SK-N-SH treated with all-trans-retinoic acid at 6 μM for 48 hours (cell line): ENCODE results near the gene CMIP.

ENCODE experiments used
- ARNTL ChIP-seq: fragments of 450-650 bp; formaldehyde crosslinking; IDR thresholded peaks from 2 replicates; pipeline ENCODE4 v1.5.0; 2020; ENCODE audit warnings: low read depth, mild to moderate bottlenecking, moderate library complexity, borderline replicate concordance
- CSDC2 ChIP-seq: fragments of 250-450 bp; sonication (Bioruptor Pico); IDR thresholded peaks from 2 replicates; pipeline ENCODE4 v1.5.0; 2020; ENCODE audit warnings: mild to moderate bottlenecking, moderate library complexity
- GLIS3 ChIP-seq: fragments of 250-450 bp; sonication (Bioruptor Pico); IDR thresholded peaks from 2 replicates; pipeline ENCODE4 v1.5.0; 2020; ENCODE audit warnings: mild to moderate bottlenecking, moderate library complexity
- OSR1 ChIP-seq: fragments of 250-450 bp; sonication (Bioruptor Pico); IDR thresholded peaks from 2 replicates; pipeline ENCODE4 v1.8.0; 2022; ENCODE audit warnings: moderate library complexity, mild to moderate bottlenecking, inconsistent platforms
- PATZ1 ChIP-seq: fragments of 250-450 bp; sonication (Bioruptor Pico); IDR thresholded peaks from 2 replicates; pipeline ENCODE4 v1.8.0; 2020; ENCODE audit warnings: mild to moderate bottlenecking, moderate library complexity, borderline replicate concordance
- PPARA ChIP-seq: fragments of 250-450 bp; sonication (Bioruptor Pico); IDR thresholded peaks from 2 replicates; pipeline ENCODE4 v1.5.0; 2020; ENCODE audit warnings: mild to moderate bottlenecking, borderline replicate concordance
- RARB ChIP-seq: fragments of 250-450 bp; sonication (Bioruptor Pico); IDR thresholded peaks from 2 replicates; pipeline ENCODE4 v1.8.0; 2021; ENCODE audit warnings: mild to moderate bottlenecking, moderate library complexity
- ZFP30 ChIP-seq: fragments of 450-650 bp; formaldehyde crosslinking; IDR thresholded peaks from 2 replicates; pipeline ENCODE4 v1.5.0; 2022; ENCODE audit warnings: mild to moderate bottlenecking, moderate library complexity
- TF ChIP-seq, protein P1 (sequence below): fragments of 250-450 bp; sonication (Bioruptor Pico); IDR thresholded peaks from 2 replicates; pipeline ENCODE4 v1.5.0; 2020; ENCODE audit warnings: mild to moderate bottlenecking, moderate library complexity

- TF ChIP-seq RARB: no peak
- no peak for TF ChIP-seq OSR1 (CRISPR knock-in tag)
- no peak for TF ChIP-seq ARNTL (CRISPR knock-in tag)
- TF ChIP-seq ZFP30 (CRISPR knock-in tag): no peak
- TF ChIP-seq PATZ1 (CRISPR knock-in tag): no peak
- TF ChIP-seq PPARA (CRISPR knock-in tag): no peak
- TF ChIP-seq CSDC2: no peak
- TF ChIP-seq, protein P1, sequence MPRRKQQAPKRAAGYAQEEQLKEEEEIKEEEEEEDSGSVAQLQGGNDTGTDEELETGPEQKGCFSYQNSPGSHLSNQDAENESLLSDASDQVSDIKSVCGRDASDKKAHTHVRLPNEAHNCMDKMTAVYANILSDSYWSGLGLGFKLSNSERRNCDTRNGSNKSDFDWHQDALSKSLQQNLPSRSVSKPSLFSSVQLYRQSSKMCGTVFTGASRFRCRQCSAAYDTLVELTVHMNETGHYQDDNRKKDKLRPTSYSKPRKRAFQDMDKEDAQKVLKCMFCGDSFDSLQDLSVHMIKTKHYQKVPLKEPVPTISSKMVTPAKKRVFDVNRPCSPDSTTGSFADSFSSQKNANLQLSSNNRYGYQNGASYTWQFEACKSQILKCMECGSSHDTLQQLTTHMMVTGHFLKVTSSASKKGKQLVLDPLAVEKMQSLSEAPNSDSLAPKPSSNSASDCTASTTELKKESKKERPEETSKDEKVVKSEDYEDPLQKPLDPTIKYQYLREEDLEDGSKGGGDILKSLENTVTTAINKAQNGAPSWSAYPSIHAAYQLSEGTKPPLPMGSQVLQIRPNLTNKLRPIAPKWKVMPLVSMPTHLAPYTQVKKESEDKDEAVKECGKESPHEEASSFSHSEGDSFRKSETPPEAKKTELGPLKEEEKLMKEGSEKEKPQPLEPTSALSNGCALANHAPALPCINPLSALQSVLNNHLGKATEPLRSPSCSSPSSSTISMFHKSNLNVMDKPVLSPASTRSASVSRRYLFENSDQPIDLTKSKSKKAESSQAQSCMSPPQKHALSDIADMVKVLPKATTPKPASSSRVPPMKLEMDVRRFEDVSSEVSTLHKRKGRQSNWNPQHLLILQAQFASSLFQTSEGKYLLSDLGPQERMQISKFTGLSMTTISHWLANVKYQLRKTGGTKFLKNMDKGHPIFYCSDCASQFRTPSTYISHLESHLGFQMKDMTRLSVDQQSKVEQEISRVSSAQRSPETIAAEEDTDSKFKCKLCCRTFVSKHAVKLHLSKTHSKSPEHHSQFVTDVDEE (CRISPR knock-in tag): no peak
- no peak for TF ChIP-seq GLIS3 (CRISPR knock-in tag)
Observed at GRCh38 chr16:81499576-81500380, 55.2 kb downstream of the CMIP start.
